Measurements from ENCODE around the gene CHPF.

Gene CHPF

DNA sequence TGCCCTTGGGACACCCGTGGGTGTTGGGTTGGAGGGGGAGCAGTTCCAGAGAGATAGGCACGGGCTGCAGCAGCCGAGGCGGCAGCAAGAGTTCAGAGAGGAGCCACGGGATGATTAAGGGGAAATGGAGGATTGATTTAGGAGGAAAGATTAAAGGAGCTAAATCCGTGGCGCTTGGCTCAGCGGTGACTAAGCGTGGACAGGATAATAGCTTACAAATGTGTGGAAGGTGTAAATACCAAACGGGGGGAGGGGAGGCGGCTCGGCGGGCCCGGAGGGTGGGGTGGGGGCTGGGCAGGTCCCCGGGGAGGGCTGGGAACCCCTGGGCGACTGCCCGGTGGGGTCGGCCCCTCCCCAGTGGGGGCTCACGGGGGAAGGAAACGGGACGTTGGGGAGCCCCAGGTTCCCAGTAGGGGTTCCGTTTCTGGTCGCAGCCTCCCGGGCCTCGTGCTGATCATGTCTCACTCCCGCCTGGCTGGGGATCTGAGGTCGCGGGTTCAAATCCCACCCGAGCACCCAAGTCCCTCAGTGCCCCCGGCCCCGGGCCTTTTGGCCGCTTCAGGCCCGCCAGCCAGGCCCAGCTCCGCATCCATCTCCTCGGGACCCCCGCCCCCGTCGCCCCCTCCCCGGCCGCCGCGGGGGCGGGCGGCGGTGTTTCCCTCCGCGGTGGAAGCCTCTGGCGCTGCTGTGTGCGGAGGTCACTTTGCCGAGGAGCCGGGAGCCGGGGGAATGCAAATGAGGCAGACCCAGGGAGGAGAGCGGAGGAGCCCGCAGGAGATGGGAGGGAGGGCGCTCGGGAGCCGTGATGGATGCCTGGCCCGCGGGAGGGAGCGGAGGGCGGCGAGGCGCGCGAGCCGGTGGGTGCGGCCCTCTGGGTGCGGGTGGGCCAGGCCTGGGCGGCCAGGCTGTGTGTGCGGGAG lies 21.2 kb downstream of the CHPF start:
- Histone ChIP-seq H3K4me1 (ENCODE audit: insufficient read depth, low read length) (peaks cover 16% of the 10 kb centered on the region), H3K9me3 (ENCODE audit: low read length) (no peaks in the 10 kb centered on the region), H3K4me3 (ENCODE audit: low read depth in 1 of 2, low read length in 2 of 2) (peak overlapping the region; percentile 21 to 23), H3K27me3 (ENCODE audit: control insufficient read depth in 1 of 2, insufficient read depth in 2 of 2, low read length in 2 of 2) (peaks cover 6 to 17% of the 10 kb centered on the region in 2 donors), H3K27ac (ENCODE audit: low read depth, low read length) (peak overlapping the region; percentile 57), H3K36me3 (ENCODE audit: insufficient read depth, low read length) (no peaks in the 10 kb centered on the region), H3K9ac (ENCODE audit: low read length) (no peak overlapping the region)

DNA sequence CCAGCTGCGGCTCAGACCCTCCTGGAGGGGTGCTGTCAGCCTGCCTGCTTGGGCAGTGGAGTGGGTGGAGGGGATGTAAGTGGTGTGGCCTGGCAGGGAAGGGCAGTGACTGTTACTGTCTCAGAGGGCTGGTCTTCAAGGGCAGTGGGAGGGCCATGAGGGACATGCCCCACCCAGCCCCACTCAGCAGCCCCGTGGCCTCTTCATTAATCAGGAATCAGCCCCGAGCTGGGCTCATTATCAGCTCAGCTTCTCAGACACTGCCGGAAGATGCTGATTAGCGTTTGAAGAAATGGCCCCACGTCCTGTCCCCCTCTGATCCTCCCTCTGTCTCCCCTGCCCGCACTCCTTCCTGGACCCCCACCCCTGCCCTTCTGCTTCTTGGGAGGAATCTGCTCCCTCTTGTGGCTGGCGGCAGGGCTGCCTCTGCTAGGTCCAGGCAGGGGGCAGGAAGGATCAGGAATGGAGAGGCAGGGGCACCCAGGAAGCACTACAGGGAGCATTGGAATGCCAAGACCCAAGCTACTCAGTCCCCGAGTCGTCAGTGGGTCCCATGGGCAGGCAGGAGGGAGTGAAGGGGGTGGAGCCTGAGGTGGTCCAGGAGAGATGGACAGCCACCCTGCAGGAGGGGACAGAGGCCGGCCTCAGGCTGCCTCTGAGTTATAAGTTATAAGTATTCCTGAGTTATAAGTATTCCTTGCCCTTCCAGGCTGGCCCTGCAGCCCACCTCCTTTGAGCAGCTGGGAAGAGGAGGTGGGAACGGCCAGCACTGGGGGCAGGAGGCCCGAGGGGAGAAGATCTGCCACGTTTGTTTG lies 22.3 kb downstream of the CHPF start:
- H3K9ac ChIP-seq (ENCODE audit: low read length), result no peak overlapping the region
- no peaks in the 10 kb centered on the region for H3K9me3 ChIP-seq (ENCODE audit: low read length)
- H3K27ac ChIP-seq (ENCODE audit: low read depth, low read length), result peak overlapping the region; percentile 49
- no peak overlapping the region for H3K4me3 ChIP-seq (ENCODE audit: low read depth in 1 of 2, low read length in 2 of 2)
- H3K4me1 ChIP-seq (ENCODE audit: insufficient read depth, low read length), result peaks cover 16% of the 10 kb centered on the region
- no peaks in the 10 kb centered on the region for H3K36me3 ChIP-seq (ENCODE audit: insufficient read depth, low read length)
- H3K27me3 ChIP-seq (ENCODE audit: control insufficient read depth in 1 of 2, insufficient read depth in 2 of 2, low read length in 2 of 2), result peaks cover 6 to 17% of the 10 kb centered on the region in 2 donors

- H3K27me3 ChIP-seq (ENCODE audit: control insufficient read depth in 1 of 2, insufficient read depth in 2 of 2, low read length in 2 of 2), result peaks cover 6 to 17% of the 10 kb centered on the region in 2 donors
- H3K4me3 ChIP-seq (ENCODE audit: low read depth in 1 of 2, low read length in 2 of 2), result no peak overlapping the region
- no peak overlapping the region for H3K9ac ChIP-seq (ENCODE audit: low read length)
- H3K9me3 ChIP-seq (ENCODE audit: low read length), result no peaks in the 10 kb centered on the region
- peaks cover 16% of the 10 kb centered on the region for H3K4me1 ChIP-seq (ENCODE audit: insufficient read depth, low read length)
- no peaks in the 10 kb centered on the region for H3K36me3 ChIP-seq (ENCODE audit: insufficient read depth, low read length)
- H3K27ac ChIP-seq (ENCODE audit: low read depth, low read length), result no peak overlapping the region
Measured at GRCh38 chr2:219520079-219520478, 23.5 kb downstream of the CHPF start.

- Histone ChIP-seq H3K4me3 (ENCODE audit: low read depth in 1 of 2, low read length in 2 of 2) (no peak overlapping the region), H3K27me3 (ENCODE audit: control insufficient read depth in 1 of 2, insufficient read depth in 2 of 2, low read length in 2 of 2) (peaks cover 6 to 19% of the 10 kb centered on the region in 2 donors), H3K9ac (ENCODE audit: low read length) (no peak overlapping the region), H3K36me3 (ENCODE audit: insufficient read depth, low read length) (no peaks in the 10 kb centered on the region), H3K27ac (ENCODE audit: low read depth, low read length) (no peak overlapping the region), H3K9me3 (ENCODE audit: low read length) (no peaks in the 10 kb centered on the region), H3K4me1 (ENCODE audit: insufficient read depth, low read length) (peaks cover 16% of the 10 kb centered on the region)
Measured at GRCh38 chr2:219519526-219519916, 24.1 kb downstream of the CHPF start.

- Histone ChIP-seq H3K9ac (ENCODE audit: low read length) (no peak overlapping the region), H3K27ac (ENCODE audit: low read depth, low read length) (no peak overlapping the region), H3K4me1 (ENCODE audit: insufficient read depth, low read length) (peaks cover 12% of the 10 kb centered on the region), H3K36me3 (ENCODE audit: insufficient read depth, low read length) (no peaks in the 10 kb centered on the region), H3K27me3 (ENCODE audit: control insufficient read depth in 1 of 2, insufficient read depth in 2 of 2, low read length in 2 of 2) (peaks cover under 1 to 25% of the 10 kb centered on the region in 2 donors), H3K9me3 (ENCODE audit: low read length) (no peaks in the 10 kb centered on the region), H3K4me3 (ENCODE audit: low read depth in 1 of 2, low read length in 2 of 2) (no peak overlapping the region)
Measured at GRCh38 chr2:219517954-219518778, 25.4 kb downstream of the CHPF start.

- peaks cover 0 to 25% of the 10 kb centered on the region in 2 donors for H3K27me3 ChIP-seq (ENCODE audit: control insufficient read depth in 1 of 2, insufficient read depth in 2 of 2, low read length in 2 of 2)
- peaks cover 7% of the 10 kb centered on the region for H3K4me1 ChIP-seq (ENCODE audit: insufficient read depth, low read length)
- no peak overlapping the region for H3K27ac ChIP-seq (ENCODE audit: low read depth, low read length)
- no peak overlapping the region for H3K4me3 ChIP-seq (ENCODE audit: low read depth in 1 of 2, low read length in 2 of 2)
- H3K9me3 ChIP-seq (ENCODE audit: low read length), result no peaks in the 10 kb centered on the region
- no peaks in the 10 kb centered on the region for H3K36me3 ChIP-seq (ENCODE audit: insufficient read depth, low read length)
- H3K9ac ChIP-seq (ENCODE audit: low read length), result no peak overlapping the region
Measured at GRCh38 chr2:219516888-219517287, 26.7 kb downstream of the CHPF start.

DNA sequence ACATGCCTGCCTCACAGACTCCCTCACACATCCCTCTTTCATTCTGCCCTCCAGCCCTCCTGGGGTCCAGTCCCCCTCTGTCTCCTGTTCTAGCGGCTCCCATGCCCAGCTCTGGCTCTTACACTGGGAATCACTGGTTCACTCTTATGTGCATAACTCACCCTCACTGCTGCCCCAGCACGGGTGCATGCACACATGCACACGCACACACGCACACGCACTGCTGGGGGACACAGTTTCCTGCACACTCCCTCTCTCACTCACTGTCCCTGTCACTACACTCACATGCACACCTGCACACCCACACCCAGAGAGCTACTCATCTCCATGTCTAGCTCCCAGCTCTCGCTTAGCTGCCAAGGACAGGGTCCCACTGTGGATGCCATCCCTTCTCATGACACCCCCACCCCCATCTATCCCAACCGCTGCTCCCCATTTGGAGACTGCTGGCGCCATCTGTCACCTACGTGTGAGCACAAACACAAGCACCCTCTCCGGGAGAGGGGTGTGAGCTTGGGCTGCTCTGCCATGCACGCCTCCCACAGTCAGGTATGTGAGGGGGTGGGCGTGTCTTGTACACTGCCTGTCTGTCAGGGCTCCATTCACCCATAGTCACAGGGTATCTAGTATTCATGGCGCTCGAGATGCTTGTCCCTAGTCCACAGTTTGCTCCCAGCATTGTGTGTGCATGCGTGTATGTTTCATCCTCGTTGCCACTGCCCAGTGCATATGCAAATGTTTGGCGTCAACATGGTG lies 27.6 kb downstream of the CHPF start:
- Histone ChIP-seq H3K27me3 (ENCODE audit: control insufficient read depth in 1 of 2, insufficient read depth in 2 of 2, low read length in 2 of 2) (peaks cover 0 to 19% of the 10 kb centered on the region in 2 donors), H3K36me3 (ENCODE audit: insufficient read depth, low read length) (no peaks in the 10 kb centered on the region), H3K4me3 (ENCODE audit: low read depth in 1 of 2, low read length in 2 of 2) (no peak overlapping the region), H3K9ac (ENCODE audit: low read length) (no peak overlapping the region), H3K27ac (ENCODE audit: low read depth, low read length) (no peak overlapping the region), H3K9me3 (ENCODE audit: low read length) (no peaks in the 10 kb centered on the region), H3K4me1 (ENCODE audit: insufficient read depth, low read length) (no peaks in the 10 kb centered on the region)

DNA sequence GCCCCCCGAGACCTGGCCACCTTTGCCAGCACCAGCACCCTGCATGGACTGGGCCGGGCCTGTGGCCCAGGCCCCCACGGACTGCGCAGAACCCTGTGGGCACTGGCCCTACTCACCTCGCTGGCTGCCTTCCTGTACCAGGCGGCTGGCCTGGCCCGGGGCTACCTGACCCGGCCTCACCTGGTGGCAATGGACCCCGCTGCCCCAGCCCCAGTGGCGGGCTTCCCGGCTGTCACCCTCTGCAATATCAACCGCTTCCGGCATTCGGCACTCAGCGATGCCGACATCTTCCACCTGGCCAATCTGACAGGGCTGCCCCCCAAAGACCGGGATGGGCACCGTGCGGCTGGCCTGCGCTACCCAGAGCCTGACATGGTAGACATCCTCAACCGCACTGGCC lies 28.8 kb downstream of the CHPF start:
- Histone ChIP-seq H3K4me1 (ENCODE audit: insufficient read depth, low read length) (peaks cover 4% of the 10 kb centered on the region), H3K36me3 (ENCODE audit: insufficient read depth, low read length) (no peaks in the 10 kb centered on the region), H3K27me3 (ENCODE audit: control insufficient read depth in 1 of 2, insufficient read depth in 2 of 2, low read length in 2 of 2) (peaks cover 0 to 30% of the 10 kb centered on the region in 2 donors), H3K9me3 (ENCODE audit: low read length) (no peaks in the 10 kb centered on the region), H3K27ac (ENCODE audit: low read depth, low read length) (no peak overlapping the region), H3K9ac (ENCODE audit: low read length) (no peak overlapping the region), H3K4me3 (ENCODE audit: low read depth in 1 of 2, low read length in 2 of 2) (no peak overlapping the region)

DNA sequence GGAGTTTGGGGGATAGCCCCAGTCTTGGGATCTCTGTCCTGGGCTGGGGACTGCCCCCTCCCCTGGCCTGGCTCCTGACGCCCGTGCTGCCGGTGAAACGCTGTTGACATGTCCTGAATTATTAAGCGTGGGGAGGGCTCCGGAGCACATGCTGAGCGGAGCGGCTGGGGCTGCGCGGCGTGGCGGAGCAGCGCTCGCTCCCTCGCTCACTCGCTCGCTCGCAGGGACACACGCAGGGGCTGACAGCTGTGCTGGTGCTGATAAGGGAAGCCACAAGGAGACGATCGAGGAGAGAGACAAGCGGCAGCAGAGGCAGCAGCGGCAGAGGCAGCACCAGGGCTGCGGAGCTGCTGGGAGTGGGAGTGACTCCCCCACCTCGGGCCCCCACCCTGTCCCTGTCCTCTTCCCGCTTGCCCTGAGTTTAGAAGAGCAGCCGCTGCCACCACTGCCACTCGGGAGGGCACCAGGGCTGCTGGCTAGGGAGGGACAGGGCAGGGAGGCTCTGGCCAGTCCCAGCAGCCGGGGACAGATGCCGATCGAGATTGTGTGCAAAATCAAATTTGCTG lies 29.3 kb downstream of the CHPF start, which contains the start of gene ASIC4:
Gene ASIC4, plus strand, starts transcription at position 287 of the 566 bp plus-strand sequence. Its CDS starts 243 bp downstream, at position 530.
- no peaks in the 10 kb centered on the region for H3K9me3 ChIP-seq (ENCODE audit: low read length)
- no peak within 1 kb of the TSS for H3K9ac ChIP-seq (ENCODE audit: low read length)
- no peak within 1 kb of the TSS for H3K4me3 ChIP-seq (ENCODE audit: low read depth in 1 of 2, low read length in 2 of 2)
- H3K27me3 ChIP-seq (ENCODE audit: control insufficient read depth in 1 of 2, insufficient read depth in 2 of 2, low read length in 2 of 2), result peaks cover 0 to 30% of the 10 kb centered on the region in 2 donors
- peaks cover 9% of the 10 kb centered on the region for H3K4me1 ChIP-seq (ENCODE audit: insufficient read depth, low read length)
- no peak within 1 kb of the TSS for H3K27ac ChIP-seq (ENCODE audit: low read depth, low read length)
- no peaks in the 10 kb centered on the region for H3K36me3 ChIP-seq (ENCODE audit: insufficient read depth, low read length)

GRCh38 chr2:219513787-219514186 lies 29.8 kb downstream of the CHPF start:
- Histone ChIP-seq H3K36me3 (ENCODE audit: insufficient read depth, low read length) (no peaks in the 10 kb centered on the region), H3K9ac (ENCODE audit: low read length) (no peak overlapping the region), H3K4me1 (ENCODE audit: insufficient read depth, low read length) (peaks cover 13% of the 10 kb centered on the region), H3K27me3 (ENCODE audit: control insufficient read depth in 1 of 2, insufficient read depth in 2 of 2, low read length in 2 of 2) (peaks cover 0 to 30% of the 10 kb centered on the region in 2 donors), H3K27ac (ENCODE audit: low read depth, low read length) (no peak overlapping the region), H3K9me3 (ENCODE audit: low read length) (no peaks in the 10 kb centered on the region), H3K4me3 (ENCODE audit: low read depth in 1 of 2, low read length in 2 of 2) (no peak overlapping the region)

Data from muscle layer of colon (tissue), 2 donors.